H1 (cell line): ENCODE data around the gene ANLN. TPM values are rescaled to one million over a fixed set of nuclear protein-coding genes. Genes with fewer than 3 reads are reported as not detected.

Source experiments
- CTCF ChIA-PET: fragments of 300-600 bp; sonication (Branson Sonifier 250); formaldehyde crosslinking; loops from one replicate; lab custom pipeline; 2021; ENCODE audit not compliant: partially characterized antibody; lab: Charles Lee
- POLR2A ChIA-PET: fragments of 300-600 bp; sonication (Branson Sonifier 250); formaldehyde crosslinking; loops from one replicate; lab custom pipeline; 2021; ENCODE audit warnings: inconsistent platforms; ENCODE audit not compliant: partially characterized antibody; lab: Charles Lee
- DNase-seq, 2 experiments: peaks; one replicate each; pipeline versions ENCODE4 v3.0.0 to v3.0.0-alpha.2; 2010 to 2022; ENCODE audit warnings: low spot score in 2 of 2, low read depth in 1 of 2, mixed read lengths in 1 of 2
- FAIRE-seq: peaks from 2 replicates; lab custom pipeline; 2011; peaks lifted over from hg19 to GRCh38; lab: Jason Lieb, UNC
- H2AFZ ChIP-seq: 2 replicates; pipeline ENCODE4 v1.8.1; 2012; ENCODE audit warnings: low read length, inconsistent platforms
- H2AK5ac ChIP-seq: 2 replicates; pipeline ENCODE4 v1.6.1; 2013; ENCODE audit warnings: low read depth, low read length
- H2BK120ac ChIP-seq: replicated peaks from 2 replicates; pipeline ENCODE3; 2013; ENCODE audit warnings: low read depth, low read length, inconsistent platforms
- H2BK12ac ChIP-seq: 2 replicates; pipeline ENCODE4 v1.6.1; 2013; ENCODE audit warnings: low read depth, low read length
- H2BK15ac ChIP-seq: 2 replicates; pipeline ENCODE4 v1.6.1; 2013; ENCODE audit warnings: low read length
- H2BK20ac ChIP-seq: 2 replicates; pipeline ENCODE4 v1.6.1; 2013; ENCODE audit warnings: low read length
- H2BK5ac ChIP-seq: 2 replicates; pipeline ENCODE4 v1.6.1; 2013; ENCODE audit warnings: low read depth, low read length
- H3K14ac ChIP-seq: 2 replicates; pipeline ENCODE4 v1.6.1; 2013; ENCODE audit warnings: inconsistent platforms; ENCODE audit not compliant: insufficient read length
- H3K18ac ChIP-seq: 2 replicates; pipeline ENCODE4 v1.6.1; 2013; ENCODE audit warnings: low read length; ENCODE audit errors: extremely low read depth
- H3K23ac ChIP-seq: 2 replicates; pipeline ENCODE4 v1.6.1; 2013; ENCODE audit warnings: inconsistent platforms; ENCODE audit not compliant: insufficient read length
- H3K23me2 ChIP-seq: 2 replicates; pipeline ENCODE4 v1.6.1; 2013; ENCODE audit warnings: low read depth, low read length
- H3K27ac ChIP-seq: 2 replicates; pipeline ENCODE4 v1.6.1; 2011; ENCODE audit warnings: low read depth, low read length, inconsistent platforms
- H3K27me3 ChIP-seq, 4 experiments: replicated peaks in 1 of 4; 1 replicate in 1 of 4; 2 replicates in 3 of 4; pipeline versions ENCODE4 v1.6.1 to v1.8.1; 2011 to 2013; ENCODE audit warnings: low read length in 3 of 4, mild to moderate bottlenecking in 3 of 4, inconsistent platforms in 2 of 4, mixed read lengths in 2 of 4, moderate library complexity in 1 of 4; ENCODE audit not compliant: control insufficient read depth in 3 of 4, insufficient read depth in 3 of 4; ENCODE audit errors: extremely low read depth in 1 of 4
- H3K36me3 ChIP-seq, 4 experiments: 2 replicates each; pipeline versions ENCODE4 v1.6.1 to v1.8.1; 2011 to 2013; ENCODE audit warnings: mild to moderate bottlenecking in 4 of 4, low read length in 3 of 4, moderate library complexity in 2 of 4, control low read depth in 1 of 4, inconsistent platforms in 1 of 4; ENCODE audit not compliant: insufficient read depth in 4 of 4, control insufficient read depth in 2 of 4
- H3K4ac ChIP-seq: replicated peaks from 2 replicates; pipeline ENCODE3; 2013; ENCODE audit warnings: low read length, low read depth, mixed read lengths, inconsistent platforms; ENCODE audit not compliant: insufficient read length
- H3K4me1 ChIP-seq, 4 experiments: replicated peaks in 1 of 4; 1 replicate in 1 of 4; 2 replicates in 3 of 4; pipeline versions ENCODE4 v1.6.1 to v1.8.1; 2011 to 2013; ENCODE audit warnings: low read length in 3 of 4, inconsistent platforms in 2 of 4, mixed read lengths in 1 of 4; ENCODE audit not compliant: insufficient read depth in 4 of 4, control insufficient read depth in 3 of 4
- H3K4me2 ChIP-seq, 2 experiments: 2 replicates each; pipeline versions ENCODE4 v1.6.1 to v1.8.1; 2011 to 2013; ENCODE audit warnings: low read depth in 2 of 2, low read length in 2 of 2, control low read depth in 1 of 2, inconsistent platforms in 1 of 2, mild to moderate bottlenecking in 1 of 2; ENCODE audit not compliant: insufficient read depth in 1 of 2
- H3K4me3 ChIP-seq, 4 experiments: fragments of 200-600, 300-600 bp in 1 of 4; sonication (generic), shearing (Covaris generic), sonication (Bioruptor Twin) in 1 of 4; 2 replicates each; pipeline versions ENCODE4 v1.5.1 to v1.8.1; 2011 to 2016; ENCODE audit warnings: low read length in 4 of 4, low read depth in 3 of 4, control low read depth in 2 of 4, inconsistent platforms in 2 of 4, mild to moderate bottlenecking in 2 of 4, mixed read lengths in 1 of 4, moderate library complexity in 1 of 4; ENCODE audit not compliant: insufficient read depth in 2 of 4; ENCODE audit errors: extremely low read depth in 1 of 4
- H3K56ac ChIP-seq: replicated peaks from 2 replicates; pipeline ENCODE3; 2013; ENCODE audit warnings: low read depth, mild to moderate bottlenecking, mixed read lengths, low read length, inconsistent platforms; ENCODE audit not compliant: insufficient read length
- H3K79me1 ChIP-seq: 2 replicates; pipeline ENCODE4 v1.6.1; 2013; ENCODE audit warnings: low read depth, low read length, control low read depth
- H3K79me2 ChIP-seq, 2 experiments: 2 replicates each; pipeline versions ENCODE4 v1.6.1 to v1.8.1; 2012 to 2013; ENCODE audit warnings: low read length in 2 of 2, mild to moderate bottlenecking in 2 of 2, inconsistent platforms in 1 of 2; ENCODE audit not compliant: insufficient read depth in 2 of 2, control insufficient read depth in 1 of 2
- H3K9ac ChIP-seq, 4 experiments: replicated peaks in 1 of 4; 1 replicate in 1 of 4; 2 replicates in 3 of 4; pipeline versions ENCODE4 v1.6.1 to v1.8.1; 2011 to 2013; ENCODE audit warnings: low read depth in 3 of 4, low read length in 3 of 4, control low read depth in 2 of 4, mild to moderate bottlenecking in 2 of 4, moderate library complexity in 2 of 4, inconsistent platforms in 1 of 4; ENCODE audit errors: extremely low read depth in 1 of 4
- H3K9me3 ChIP-seq, 2 experiments: 2 replicates each; pipeline versions ENCODE4 v1.6.1 to v1.8.1; 2012 to 2013; ENCODE audit warnings: mild to moderate bottlenecking in 2 of 2, moderate library complexity in 2 of 2, control low read depth in 1 of 2, inconsistent platforms in 1 of 2, low read depth in 1 of 2, low read length in 1 of 2, mixed read lengths in 1 of 2; ENCODE audit not compliant: insufficient read depth in 2 of 2
- H4K20me1 ChIP-seq, 2 experiments: replicated peaks in 1 of 2; 2 replicates each; pipeline versions ENCODE3 to v1.8.1; 2011 to 2013; ENCODE audit warnings: inconsistent platforms in 2 of 2, low read length in 2 of 2, mild to moderate bottlenecking in 1 of 2; ENCODE audit not compliant: insufficient read depth in 2 of 2, control insufficient read depth in 1 of 2
- H4K5ac ChIP-seq: 2 replicates; pipeline ENCODE4 v1.6.1; 2013; ENCODE audit warnings: low read length, low read depth, mixed read lengths, inconsistent platforms; ENCODE audit not compliant: insufficient read length
- H4K8ac ChIP-seq: 2 replicates; pipeline ENCODE4 v1.8.0; 2013; ENCODE audit warnings: mild to moderate bottlenecking, moderate library complexity, low read length, inconsistent platforms; ENCODE audit not compliant: insufficient read depth; ENCODE audit errors: extremely low read depth
- H4K91ac ChIP-seq: replicated peaks from 2 replicates; pipeline ENCODE3; 2013; ENCODE audit warnings: low read length, mixed read lengths, inconsistent platforms; ENCODE audit not compliant: insufficient read length
- FOSL1 ChIP-seq: IDR thresholded peaks from 2 replicates; pipeline ENCODE4 v1.6.1; 2011; ENCODE audit warnings: mild to moderate bottlenecking, low read depth, low read length, moderate library complexity; ENCODE audit not compliant: insufficient read depth
- RAD21 ChIP-seq, 2 experiments: IDR thresholded peaks in 1 of 2; conservative IDR thresholded peaks in 1 of 2; 2 replicates each; pipeline ENCODE4 v1.6.1; 2011; ENCODE audit warnings: low read depth in 2 of 2, low read length in 2 of 2, improper control_type of control experiment in 1 of 2, inconsistent platforms in 1 of 2, mild to moderate bottlenecking in 1 of 2, moderate library complexity in 1 of 2
- WGBS, 2 experiments: shearing (Covaris generic) in 1 of 2; methylation state at CpG; one replicate each; pipeline versions ENCODE4 v1.1.6 to v1.1.7; 2013 to 2015; ENCODE audit warnings: low lambda C conversion rate in 2 of 2, mixed read lengths in 2 of 2, inconsistent platforms in 1 of 2, low coverage in 1 of 2, missing lambda C conversion rate in 1 of 2; ENCODE audit not compliant: insufficient replicate concordance in 2 of 2, insufficient coverage in 1 of 2, insufficient read length in 1 of 2; ENCODE audit errors: extremely low coverage in 1 of 2, missing lambda C conversion rate in 1 of 2; 5-methylcytosine and 5-hydroxymethylcytosine counted together
- polyA plus RNA-seq, 7 experiments: library from polyadenylated mRNA; depleted of rRNA in 3 of 7; stranded (reverse) in 5 of 7; unstranded in 2 of 7; fragments of >200 nt in 5 of 7; fragments of 200-250 nt in 2 of 7; gene quantifications; 1 replicate in 5 of 7; 2 replicates in 1 of 7; 4 replicates in 1 of 7; pipeline versions ENCODE4 v1.2.1 to v1.2.3, GENCODE V29; 2011 to 2013; ENCODE audit warnings: missing spikeins in 2 of 7, mixed read lengths in 2 of 7
- total RNA-seq: library from RNA; stranded (reverse); fragmentation: NEBNext Ultra II Directional; extraction: Animal tissue kit (Norgen Biotek cat#: 25700); gene quantifications from 2 replicates; pipeline ENCODE4 v1.2.1, GENCODE V29; 2021
- TF ChIP-seq, protein P1 (sequence below), 3 experiments: IDR thresholded peaks; 1 replicate in 2 of 3; 2 replicates in 1 of 3; pipeline versions ENCODE4 v1.5.1 to v1.6.1; 2011; ENCODE audit warnings: low read length in 3 of 3, mild to moderate bottlenecking in 3 of 3, inconsistent platforms in 2 of 3, low read depth in 1 of 3, moderate library complexity in 1 of 3; ENCODE audit not compliant: insufficient read depth in 1 of 3; ENCODE audit errors: control extremely low read depth in 1 of 3

ANLN gene
- total and polyA plus RNA-seq, 2 of the 8 experiments (the other 6 are each of a cell fraction or from before 2014, with no cell fraction given), result 18.5 to 90.1 TPM

GRCh38 chr7:36487756-36488336, 98.2 kb downstream of the ANLN start:
- no peak overlapping the region for H4K8ac ChIP-seq
- peak; percentile 94 for FAIRE-seq
- ChIA-PET POLR2A (no interaction called here), CTCF (interaction anchor here (0.6 to 11.8 kb wide), 50 partner anchors 10 to 1425 kb away, joined by 3 to 104 read pairs (median 3); no protein-coding TSS in a partner anchor)
- H3K14ac ChIP-seq, result no peak overlapping the region
- H3K23ac ChIP-seq, result no peak overlapping the region
- no peak overlapping the region for H4K5ac ChIP-seq
- no peaks in the 10 kb centered on the region for H3K23me2 ChIP-seq
- H3K79me2 ChIP-seq, result no peaks in the 10 kb centered on the region
- no peak overlapping the region for H2BK5ac ChIP-seq
- no peaks in the 10 kb centered on the region for H4K20me1 ChIP-seq
- H3K36me3 ChIP-seq, result no peaks in the 10 kb centered on the region
- H3K27ac ChIP-seq, result no peak overlapping the region
- no peak overlapping the region for H3K4me2 ChIP-seq
- no peak overlapping the region for H3K9ac ChIP-seq
- TF ChIP-seq RAD21 (IDR thresholded peaks at IDR 0.05 in 1 of 2, conservative IDR thresholded peaks at IDR 0.05 in 1 of 2; ENCODE audit: low read depth in 2 of 2, low read length in 2 of 2) (peak; percentile 96), FOSL1 (no peak)
- TF ChIP-seq, protein P1, sequence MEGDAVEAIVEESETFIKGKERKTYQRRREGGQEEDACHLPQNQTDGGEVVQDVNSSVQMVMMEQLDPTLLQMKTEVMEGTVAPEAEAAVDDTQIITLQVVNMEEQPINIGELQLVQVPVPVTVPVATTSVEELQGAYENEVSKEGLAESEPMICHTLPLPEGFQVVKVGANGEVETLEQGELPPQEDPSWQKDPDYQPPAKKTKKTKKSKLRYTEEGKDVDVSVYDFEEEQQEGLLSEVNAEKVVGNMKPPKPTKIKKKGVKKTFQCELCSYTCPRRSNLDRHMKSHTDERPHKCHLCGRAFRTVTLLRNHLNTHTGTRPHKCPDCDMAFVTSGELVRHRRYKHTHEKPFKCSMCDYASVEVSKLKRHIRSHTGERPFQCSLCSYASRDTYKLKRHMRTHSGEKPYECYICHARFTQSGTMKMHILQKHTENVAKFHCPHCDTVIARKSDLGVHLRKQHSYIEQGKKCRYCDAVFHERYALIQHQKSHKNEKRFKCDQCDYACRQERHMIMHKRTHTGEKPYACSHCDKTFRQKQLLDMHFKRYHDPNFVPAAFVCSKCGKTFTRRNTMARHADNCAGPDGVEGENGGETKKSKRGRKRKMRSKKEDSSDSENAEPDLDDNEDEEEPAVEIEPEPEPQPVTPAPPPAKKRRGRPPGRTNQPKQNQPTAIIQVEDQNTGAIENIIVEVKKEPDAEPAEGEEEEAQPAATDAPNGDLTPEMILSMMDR (IDR thresholded peaks at IDR 0.05; ENCODE audit: control extremely low read depth in 1 of 3, insufficient read depth in 1 of 3, low read depth in 1 of 3, low read length in 3 of 3), result peak in 2 of 3 experiments; percentile 69 to 78; a peak in 3 of 4 replicates
- H2BK15ac ChIP-seq, result no peak overlapping the region
- no peak overlapping the region for H4K91ac ChIP-seq
- no peak overlapping the region for H3K56ac ChIP-seq
- no peak overlapping the region for H3K4ac ChIP-seq
- no peak overlapping the region for H2BK120ac ChIP-seq
- H3K18ac ChIP-seq, result no peak overlapping the region
- WGBS, 2 experiments, result 51% methylated on average over 4 of the region's 4 CpGs; no CpG with 5 or more reads in 1 of the 2 experiments
- no peaks in the 10 kb centered on the region for H3K27me3 ChIP-seq
- no peak overlapping the region for H2BK12ac ChIP-seq
- H2AFZ ChIP-seq, result no peak overlapping the region
- no peaks in the 10 kb centered on the region for H3K79me1 ChIP-seq
- no peaks in the 10 kb centered on the region for H3K9me3 ChIP-seq
- H3K4me1 ChIP-seq, result no peaks in the 10 kb centered on the region
- H2BK20ac ChIP-seq, result no peak overlapping the region
- H2AK5ac ChIP-seq, result no peak overlapping the region
- H3K4me3 ChIP-seq, result no peak overlapping the region
- DNase-seq, result no peak
